Measurements from ENCODE around the gene EMC9. TPM values are rescaled to one million over a fixed set of nuclear protein-coding genes. Genes with fewer than 3 reads are reported as not detected.

The EMC9 gene
- total RNA-seq, 2 donors from 2014 or later: 9.9 to 21.1 TPM

GRCh38 chr14:24094841-24095270, 46.5 kb downstream of the EMC9 start:
- H3K4me3 ChIP-seq: peak overlapping the region; percentile 39 to 44
- H3K36me3 ChIP-seq (replicated peaks in 1 of 2; ENCODE audit: insufficient read depth in 1 of 2, low read depth in 2 of 2): no peaks in the 10 kb centered on the region
- ATAC-seq (no peak), DNase-seq (peak in 3 of 4 donors; percentile 38 to 39 (median 39))
- H3K9me3 ChIP-seq: no peaks in the 10 kb centered on the region
- WGBS, 2 donors: 0 to 3% methylated on average over 6 to 14 of the region's 14 CpGs
- H3K27ac ChIP-seq: peak overlapping the region; percentile 92 to 98 (median 96)
- H3K4me1 ChIP-seq: peaks cover 71% of the 10 kb centered on the region
- TF ChIP-seq CTCF (IDR thresholded peaks at IDR 0.05) (no peak), POLR2A (IDR thresholded peaks at IDR 0.05) (no peak)
- intact Hi-C loops (cut with DNase I): no loop called here
- H3K27me3 ChIP-seq: no peaks in the 10 kb centered on the region

GRCh38 chr14:24093901-24094840, 47.2 kb downstream of the EMC9 start, which contains the start of gene PCK2:
Gene PCK2, plus strand, starts transcription at chr14:24094311. Its CDS starts 95 bp downstream, at chr14:24094406.
- peak; percentile 93 for ATAC-seq
- peak within 1 kb of the TSS; percentile 39 to 44 for H3K4me3 ChIP-seq
- H3K27ac ChIP-seq: peak within 1 kb of the TSS; percentile 92 to 98 (median 96)
- TF ChIP-seq CTCF (IDR thresholded peaks at IDR 0.05) (peak in 3 of 7 experiments; percentile 20 to 37 (median 25)), POLR2A (IDR thresholded peaks at IDR 0.05) (peak; percentile 92 to 97 (median 97))
- H3K4me1 ChIP-seq: peaks cover 65% of the 10 kb centered on the region
- peak; percentile 95 to 97 (median 96) for DNase-seq
- H3K27me3 ChIP-seq: no peaks in the 10 kb centered on the region
- no peaks in the 10 kb centered on the region for H3K36me3 ChIP-seq (replicated peaks in 1 of 2; ENCODE audit: insufficient read depth in 1 of 2, low read depth in 2 of 2)
- H3K9me3 ChIP-seq: no peaks in the 10 kb centered on the region
- intact Hi-C loops (cut with DNase I): no loop called here
- 1% methylated on average over 38 to 67 of the region's 68 CpGs for WGBS, 2 donors

GRCh38 chr14:24093207-24093900, 48.0 kb downstream of the EMC9 start:
- no peak overlapping the region for H3K4me3 ChIP-seq
- DNase-seq: no peak
- H3K27me3 ChIP-seq: no peaks in the 10 kb centered on the region
- ATAC-seq: no peak
- intact Hi-C loops (cut with DNase I): no loop called here
- peaks cover 56% of the 10 kb centered on the region for H3K4me1 ChIP-seq
- WGBS, 2 donors: 77 to 81% methylated on average over 19 of the region's 19 CpGs
- H3K27ac ChIP-seq: peak overlapping the region; percentile 92 to 98 (median 96)
- H3K36me3 ChIP-seq (replicated peaks in 1 of 2; ENCODE audit: insufficient read depth in 1 of 2, low read depth in 2 of 2): no peaks in the 10 kb centered on the region
- TF ChIP-seq CTCF (IDR thresholded peaks at IDR 0.05) (peak in 1 of 7 experiments; percentile 6), POLR2A (IDR thresholded peaks at IDR 0.05) (no peak)
- H3K9me3 ChIP-seq: no peaks in the 10 kb centered on the region

- intact Hi-C loops (cut with DNase I): no loop called here
- Histone ChIP-seq H3K36me3 (replicated peaks in 1 of 2; ENCODE audit: insufficient read depth in 1 of 2, low read depth in 2 of 2) (no peaks in the 10 kb centered on the region), H3K27me3 (no peaks in the 10 kb centered on the region), H3K4me3 (no peak overlapping the region), H3K4me1 (peaks cover 51% of the 10 kb centered on the region), H3K9me3 (no peaks in the 10 kb centered on the region), H3K27ac (peak overlapping the region; percentile 7 to 97 (median 93))
- ATAC-seq (no peak), DNase-seq (no peak)
- 79 to 90% methylated on average over 4 of the region's 4 CpGs for WGBS, 2 donors
- no peak for TF ChIP-seq CTCF (IDR thresholded peaks at IDR 0.05)
- no peak for TF ChIP-seq POLR2A (IDR thresholded peaks at IDR 0.05)
These were observed 48.7 kb downstream of the EMC9 start for GRCh38 chr14:24092505-24093206.
